Measurements from ENCODE around the gene BCAM.
"Not testable (repeated sequence)": the region's sequence is repeated elsewhere in the genome, so short reads cannot be mapped to it uniquely, and the experiment has no call there.

The BCAM gene

GRCh38 chr19:44848812-44849447 is 40.0 kb downstream of the BCAM start:
- no peak for DNase-seq (ENCODE audit: low spot score)

- no peak for DNase-seq (ENCODE audit: low spot score)
Observed at GRCh38 chr19:44850641-44851109, 41.8 kb downstream of the BCAM start.

GRCh38 chr19:44851427-44851826 is 42.5 kb downstream of the BCAM start:
- DNase-seq (ENCODE audit: low spot score): no peak

GRCh38 chr19:44855606-44856005 is 46.7 kb downstream of the BCAM start:
- no peak for DNase-seq (ENCODE audit: low spot score)

GRCh38 chr19:44856421-44857083 is 47.6 kb downstream of the BCAM start:
- no peak for DNase-seq (ENCODE audit: low spot score)

GRCh38 chr19:44857837-44858236 is 48.9 kb downstream of the BCAM start:
- no peak for DNase-seq (ENCODE audit: low spot score)

GRCh38 chr19:44861576-44861975 is 52.7 kb downstream of the BCAM start:
- not testable (repeated sequence) for DNase-seq (ENCODE audit: low spot score)

GRCh38 chr19:44863990-44864389 is 55.1 kb downstream of the BCAM start:
- no peak for DNase-seq (ENCODE audit: low spot score)

GRCh38 chr19:44865196-44865767 is 56.4 kb downstream of the BCAM start:
- DNase-seq (ENCODE audit: low spot score): no peak

- no peak for DNase-seq (ENCODE audit: low spot score)
Observed at GRCh38 chr19:44866664-44867063, 57.8 kb downstream of the BCAM start.

GRCh38 chr19:44867578-44867977 is 58.7 kb downstream of the BCAM start:
- DNase-seq (ENCODE audit: low spot score): no peak

- no peak for DNase-seq (ENCODE audit: low spot score)
Observed at GRCh38 chr19:44869733-44870470, 61.0 kb downstream of the BCAM start.

All from CD4-positive, alpha-beta T cell treated with Interleukin-15 for 4 hours (primary cell).